ENCODE measurements around the gene OGFOD1. TPM values are rescaled to one million over a fixed set of nuclear protein-coding genes. Genes with fewer than 3 reads are reported as not detected.

OGFOD1 gene
- total RNA-seq, 4 donors from 2014 or later = 28.8 to 58.3 (median 32.1) TPM

- Histone ChIP-seq H3K4me3 (no peak overlapping the region), H3K36me3 (peaks cover 0 to 15% (median 0%) of the 10 kb centered on the region in 3 donors), H3K27me3 (no peaks in the 10 kb centered on the region), H3K9me3 (no peaks in the 10 kb centered on the region), H3K4me1 (peaks cover 11 to 51% (median 27%) of the 10 kb centered on the region in 3 donors), H3K27ac (peak overlapping the region; percentile 85 to 94 (median 94))
- TF ChIP-seq POLR2A (IDR thresholded peaks at IDR 0.05) = no peak
- no peak for TF ChIP-seq CTCF (IDR thresholded peaks at IDR 0.05)
- 33 to 41% methylated on average over 4 of the region's 4 CpGs for WGBS, 2 donors
- no peak for DNase-seq
- intact Hi-C loops (cut with DNase I) = no loop called here
Observed at GRCh38 chr16:56426585-56426984, 24.8 kb upstream of the OGFOD1 start.

GRCh38 chr16:56428091-56428490 is 23.3 kb upstream of the OGFOD1 start:
- Histone ChIP-seq H3K4me1 (peaks cover 2 to 35% (median 16%) of the 10 kb centered on the region in 3 donors), H3K4me3 (no peak overlapping the region), H3K27me3 (no peaks in the 10 kb centered on the region), H3K27ac (peak overlapping the region in 1 of 4 donors; percentile 85), H3K36me3 (peaks cover 0 to 30% (median 0%) of the 10 kb centered on the region in 3 donors), H3K9me3 (no peaks in the 10 kb centered on the region)
- 50 to 71% methylated on average over 1 of the region's 1 CpG for WGBS, 2 donors
- intact Hi-C loops (cut with DNase I) = no loop called here
- DNase-seq = no peak
- TF ChIP-seq CTCF (IDR thresholded peaks at IDR 0.05) (no peak), POLR2A (IDR thresholded peaks at IDR 0.05) (no peak)

GRCh38 chr16:56436258-56436657 is 15.1 kb upstream of the OGFOD1 start:
- DNase-seq = no peak
- Histone ChIP-seq H3K36me3 (peaks cover 3 to 99% (median 15%) of the 10 kb centered on the region in 3 donors), H3K27ac (no peak overlapping the region), H3K4me1 (no peaks in the 10 kb centered on the region), H3K27me3 (no peaks in the 10 kb centered on the region), H3K4me3 (no peak overlapping the region), H3K9me3 (no peaks in the 10 kb centered on the region)
- intact Hi-C loops (cut with DNase I) = no loop called here
- TF ChIP-seq POLR2A (IDR thresholded peaks at IDR 0.05) = no peak
- no peak for TF ChIP-seq CTCF (IDR thresholded peaks at IDR 0.05)

- Histone ChIP-seq H3K27me3 (no peaks in the 10 kb centered on the region), H3K27ac (no peak overlapping the region), H3K36me3 (peaks cover 3 to 96% (median 15%) of the 10 kb centered on the region in 3 donors), H3K4me1 (no peaks in the 10 kb centered on the region), H3K9me3 (no peaks in the 10 kb centered on the region), H3K4me3 (no peak overlapping the region)
- no peak for TF ChIP-seq POLR2A (IDR thresholded peaks at IDR 0.05)
- TF ChIP-seq CTCF (IDR thresholded peaks at IDR 0.05) = no peak
- DNase-seq = no peak
- WGBS, 2 donors = 83 to 91% methylated on average over 1 of the region's 1 CpG
- intact Hi-C loops (cut with DNase I) = no loop called here
Observed at GRCh38 chr16:56438038-56438437, 13.3 kb upstream of the OGFOD1 start.

- Histone ChIP-seq H3K36me3 (peaks cover 0 to 56% (median 10%) of the 10 kb centered on the region in 3 donors), H3K4me3 (no peak overlapping the region), H3K9me3 (no peaks in the 10 kb centered on the region), H3K4me1 (peaks cover 11 to 36% (median 15%) of the 10 kb centered on the region in 3 donors), H3K27me3 (no peaks in the 10 kb centered on the region), H3K27ac (no peak overlapping the region)
- 45 to 55% methylated on average over 2 of the region's 2 CpGs for WGBS, 2 donors
- intact Hi-C loops (cut with DNase I) = no loop called here
- DNase-seq = no peak
- TF ChIP-seq POLR2A (IDR thresholded peaks at IDR 0.05) (no peak), CTCF (IDR thresholded peaks at IDR 0.05) (no peak)
Observed at GRCh38 chr16:56447286-56447685, 4.1 kb upstream of the OGFOD1 start.
